SU-DHL-6 (cell line): ENCODE measurements around the gene TMEM106C.

Experiments
- EZH2phosphoT487 ChIP-seq: fragments of 200-600 bp; sonication (generic), shearing (Covaris generic); conservative IDR thresholded peaks from 2 replicates; pipeline ENCODE4 v1.6.1; 2018; ENCODE audit warnings: mild to moderate bottlenecking, antibody characterized with exemption, low read length, moderate library complexity, mixed read lengths
- TF ChIP-seq, protein P1 (sequence below): fragments of 200-600 bp; sonication (generic); IDR thresholded peaks from one replicate; pipeline ENCODE4 v1.5.1; 2017; ENCODE audit warnings: antibody characterized with exemption, mild to moderate bottlenecking, low read length, moderate library complexity; ENCODE audit not compliant: insufficient read depth, poor library complexity, severe bottlenecking

- TF ChIP-seq, protein P1, sequence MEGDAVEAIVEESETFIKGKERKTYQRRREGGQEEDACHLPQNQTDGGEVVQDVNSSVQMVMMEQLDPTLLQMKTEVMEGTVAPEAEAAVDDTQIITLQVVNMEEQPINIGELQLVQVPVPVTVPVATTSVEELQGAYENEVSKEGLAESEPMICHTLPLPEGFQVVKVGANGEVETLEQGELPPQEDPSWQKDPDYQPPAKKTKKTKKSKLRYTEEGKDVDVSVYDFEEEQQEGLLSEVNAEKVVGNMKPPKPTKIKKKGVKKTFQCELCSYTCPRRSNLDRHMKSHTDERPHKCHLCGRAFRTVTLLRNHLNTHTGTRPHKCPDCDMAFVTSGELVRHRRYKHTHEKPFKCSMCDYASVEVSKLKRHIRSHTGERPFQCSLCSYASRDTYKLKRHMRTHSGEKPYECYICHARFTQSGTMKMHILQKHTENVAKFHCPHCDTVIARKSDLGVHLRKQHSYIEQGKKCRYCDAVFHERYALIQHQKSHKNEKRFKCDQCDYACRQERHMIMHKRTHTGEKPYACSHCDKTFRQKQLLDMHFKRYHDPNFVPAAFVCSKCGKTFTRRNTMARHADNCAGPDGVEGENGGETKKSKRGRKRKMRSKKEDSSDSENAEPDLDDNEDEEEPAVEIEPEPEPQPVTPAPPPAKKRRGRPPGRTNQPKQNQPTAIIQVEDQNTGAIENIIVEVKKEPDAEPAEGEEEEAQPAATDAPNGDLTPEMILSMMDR: no peak
- no peak for TF ChIP-seq EZH2phosphoT487
Measured at GRCh38 chr12:48009471-48009870, 46.1 kb downstream of the TMEM106C start.
